GM12878 (cell line): ENCODE data around the gene ZNF700.

Experiments used
- BCL3 ChIP-seq: IDR thresholded peaks from 2 replicates; pipeline ENCODE4 v1.6.1; 2011; ENCODE audit warnings: borderline replicate concordance, low read depth, mild to moderate bottlenecking, moderate library complexity, low read length; ENCODE audit not compliant: insufficient read depth, poor library complexity, severe bottlenecking
- CHD1 ChIP-seq: IDR thresholded peaks from 2 replicates; pipeline ENCODE4 v1.6.1; 2012; ENCODE audit warnings: low read depth, low read length, improper control_type of control experiment
- KAT2A ChIP-seq: conservative IDR thresholded peaks from 2 replicates; pipeline ENCODE4 v1.6.1; 2011; ENCODE audit warnings: low read depth, low read length; ENCODE audit not compliant: control insufficient read depth
- KDM1A ChIP-seq: fragments of 200-600 bp; sonication (generic); IDR thresholded peaks from 2 replicates; pipeline ENCODE4 v1.6.1; 2016; ENCODE audit warnings: borderline replicate concordance
- NFXL1 ChIP-seq: fragments of 450-650 bp; IDR thresholded peaks from 2 replicates; pipeline ENCODE4 v1.6.1; 2017; ENCODE audit warnings: antibody characterized with exemption, mild to moderate bottlenecking, borderline replicate concordance
- NRF1 ChIP-seq: conservative IDR thresholded peaks from 2 replicates; pipeline ENCODE4 v1.6.1; 2011; ENCODE audit warnings: mild to moderate bottlenecking, low read depth, low read length, improper control_type of control experiment
- POLR2A ChIP-seq: IDR thresholded peaks from 2 replicates; pipeline ENCODE4 v1.6.1; 2011; ENCODE audit warnings: low read depth, mild to moderate bottlenecking, low read length
- RB1 ChIP-seq: fragments of 450-650 bp; formaldehyde crosslinking; IDR thresholded peaks from 2 replicates; pipeline ENCODE4 v1.6.1; 2017; ENCODE audit warnings: mild to moderate bottlenecking, borderline replicate concordance
- SMC3 ChIP-seq: IDR thresholded peaks from 2 replicates; pipeline ENCODE4 v1.6.1; 2011; ENCODE audit warnings: low read length, improper control_type of control experiment, borderline replicate concordance
- SREBF1 ChIP-seq: IDR thresholded peaks from 2 replicates; pipeline ENCODE4 v1.6.1; 2012; ENCODE audit warnings: mild to moderate bottlenecking, low read length
- ZNF274 ChIP-seq: IDR thresholded peaks from one replicate; pipeline ENCODE4 v1.8.0; 2011; ENCODE audit not compliant: insufficient read length, insufficient read depth
- TF ChIP-seq, protein P1 (sequence below), 3 experiments: IDR thresholded peaks in 2 of 3; conservative IDR thresholded peaks in 1 of 3; 2 replicates each; pipeline ENCODE4 v1.5.1; 2011; ENCODE audit warnings: low read depth in 3 of 3, low read length in 3 of 3, mild to moderate bottlenecking in 3 of 3, control low read depth in 2 of 3, moderate library complexity in 2 of 3, inconsistent platforms in 1 of 3, mixed read lengths in 1 of 3; ENCODE audit not compliant: control insufficient read depth in 2 of 3, insufficient read depth in 1 of 3; ENCODE audit errors: extremely low read depth in 1 of 3

- TF ChIP-seq KAT2A (no peak), POLR2A (no peak), ZNF274 (no peak), KDM1A (no peak), BCL3 (no peak), CHD1 (no peak), NFXL1 (no peak), RB1 (no peak), SMC3 (no peak), SREBF1 (no peak), NRF1 (no peak)
- TF ChIP-seq, protein P1, sequence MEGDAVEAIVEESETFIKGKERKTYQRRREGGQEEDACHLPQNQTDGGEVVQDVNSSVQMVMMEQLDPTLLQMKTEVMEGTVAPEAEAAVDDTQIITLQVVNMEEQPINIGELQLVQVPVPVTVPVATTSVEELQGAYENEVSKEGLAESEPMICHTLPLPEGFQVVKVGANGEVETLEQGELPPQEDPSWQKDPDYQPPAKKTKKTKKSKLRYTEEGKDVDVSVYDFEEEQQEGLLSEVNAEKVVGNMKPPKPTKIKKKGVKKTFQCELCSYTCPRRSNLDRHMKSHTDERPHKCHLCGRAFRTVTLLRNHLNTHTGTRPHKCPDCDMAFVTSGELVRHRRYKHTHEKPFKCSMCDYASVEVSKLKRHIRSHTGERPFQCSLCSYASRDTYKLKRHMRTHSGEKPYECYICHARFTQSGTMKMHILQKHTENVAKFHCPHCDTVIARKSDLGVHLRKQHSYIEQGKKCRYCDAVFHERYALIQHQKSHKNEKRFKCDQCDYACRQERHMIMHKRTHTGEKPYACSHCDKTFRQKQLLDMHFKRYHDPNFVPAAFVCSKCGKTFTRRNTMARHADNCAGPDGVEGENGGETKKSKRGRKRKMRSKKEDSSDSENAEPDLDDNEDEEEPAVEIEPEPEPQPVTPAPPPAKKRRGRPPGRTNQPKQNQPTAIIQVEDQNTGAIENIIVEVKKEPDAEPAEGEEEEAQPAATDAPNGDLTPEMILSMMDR (IDR thresholded peaks at IDR 0.05 in 2 of 3, conservative IDR thresholded peaks at IDR 0.05 in 1 of 3; ENCODE audit: control insufficient read depth in 2 of 3, extremely low read depth in 1 of 3, insufficient read depth in 1 of 3, low read depth in 3 of 3, low read length in 3 of 3): no peak
These were observed 64.2 kb downstream of the ZNF700 start for GRCh38 chr19:11989112-11989456.
